Superior temporal gyrus (tissue), 1 donor: ENCODE data around the gene FBP1.
"Not testable (repeated sequence)": the region's sequence is repeated elsewhere in the genome, so short reads cannot be mapped to it uniquely, and the experiment has no call there.

Source experiments
- DNase-seq: peaks from one replicate; pipeline ENCODE4 v3.0.0-alpha.2; 2016; ENCODE audit errors: extremely low spot score

The FBP1 gene

GRCh38 chr9:94576131-94576530 is 63.2 kb downstream of the FBP1 start:
- DNase-seq = no peak

DNA sequence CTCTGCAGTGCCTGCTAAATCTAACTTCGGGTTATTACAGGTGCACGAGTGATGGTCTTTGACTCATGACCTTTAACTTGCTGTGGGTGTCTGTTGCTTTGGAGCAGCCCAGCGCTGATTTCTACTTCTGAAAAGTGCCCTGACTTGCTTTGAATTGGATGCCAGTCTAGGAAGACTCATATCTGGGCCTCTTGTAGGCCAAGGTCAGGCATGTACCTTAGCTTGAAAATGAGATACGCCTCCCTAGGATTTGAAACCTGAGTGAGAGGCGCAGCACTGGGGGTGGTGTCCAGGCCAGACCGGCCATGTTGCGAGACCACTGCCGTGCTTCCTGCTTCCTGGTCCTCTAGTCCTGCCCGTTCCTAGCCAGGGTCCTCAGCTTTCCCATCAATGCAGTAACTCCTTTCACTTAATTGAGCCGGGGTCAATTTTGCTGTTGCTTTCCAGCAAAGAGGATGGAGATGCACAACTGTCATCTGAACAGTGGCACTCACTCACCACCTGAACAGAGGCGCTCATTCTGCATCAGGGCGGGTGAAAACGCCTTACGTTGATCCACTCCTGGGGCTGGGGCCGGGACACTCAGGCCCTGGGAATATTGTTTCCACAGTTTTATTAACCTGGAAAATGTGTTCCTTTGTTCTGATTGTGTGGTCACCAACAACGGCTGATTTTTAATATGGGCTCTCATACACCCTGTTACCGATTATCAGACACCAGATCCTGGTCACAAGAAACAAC is 70.2 kb downstream of the FBP1 start:
- DNase-seq = no peak

- no peak for DNase-seq
Observed at GRCh38 chr9:94568250-94568889, 70.9 kb downstream of the FBP1 start.

DNA sequence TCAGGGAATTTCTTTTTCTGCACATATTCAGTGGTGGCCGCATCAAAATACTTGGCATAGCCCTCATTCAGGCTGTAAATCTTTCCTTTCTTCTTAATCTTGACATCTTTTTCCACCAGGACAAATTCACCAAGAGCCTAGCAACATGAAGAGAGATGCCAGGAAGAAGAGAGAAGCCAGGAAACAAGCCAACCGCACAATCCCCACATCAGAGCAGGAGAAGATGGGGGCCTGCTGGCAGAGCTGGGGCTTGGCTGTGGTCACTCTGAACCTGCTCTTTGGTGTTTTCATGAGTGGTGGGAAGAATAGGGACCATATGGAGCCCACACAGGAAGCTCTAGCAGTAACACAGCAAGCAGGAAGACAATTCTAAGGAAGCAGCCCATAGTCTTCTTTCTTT is 72.0 kb downstream of the FBP1 start:
- DNase-seq = no peak

GRCh38 chr9:94566550-94566949 is 72.8 kb downstream of the FBP1 start:
- DNase-seq = no peak

- DNase-seq = not testable (repeated sequence)
Observed at GRCh38 chr9:94564279-94564678, 75.0 kb downstream of the FBP1 start.

- DNase-seq = no peak
Observed at GRCh38 chr9:94563548-94563947, 75.8 kb downstream of the FBP1 start.

- no peak for DNase-seq
Observed at GRCh38 chr9:94560237-94560636, 79.1 kb downstream of the FBP1 start.

DNA sequence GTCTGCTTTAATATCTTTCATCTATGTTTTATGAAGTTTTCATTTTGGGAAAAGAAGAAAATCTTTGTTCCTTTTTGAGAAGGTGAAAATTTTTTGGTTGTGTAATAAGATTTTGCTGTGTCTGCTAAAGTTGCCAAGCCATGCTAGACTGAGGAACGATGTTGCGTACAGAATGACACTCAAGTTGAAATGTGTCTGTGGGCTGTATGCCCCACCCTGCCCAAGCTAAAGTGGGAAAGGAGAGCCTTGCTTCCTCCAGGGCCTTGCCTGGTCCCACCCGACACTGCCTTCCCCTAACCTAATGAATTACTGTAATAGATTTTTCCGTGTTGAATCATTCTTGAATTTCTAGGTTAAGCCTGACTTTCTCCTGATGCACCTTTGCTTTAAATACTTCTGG is 81.9 kb downstream of the FBP1 start:
- DNase-seq = no peak

GRCh38 chr9:94554439-94555331 is 84.6 kb downstream of the FBP1 start, which contains the start of gene PCAT7:
Gene PCAT7 (plus strand): TSS chr9:94555083.
- DNase-seq = no peak

DNA sequence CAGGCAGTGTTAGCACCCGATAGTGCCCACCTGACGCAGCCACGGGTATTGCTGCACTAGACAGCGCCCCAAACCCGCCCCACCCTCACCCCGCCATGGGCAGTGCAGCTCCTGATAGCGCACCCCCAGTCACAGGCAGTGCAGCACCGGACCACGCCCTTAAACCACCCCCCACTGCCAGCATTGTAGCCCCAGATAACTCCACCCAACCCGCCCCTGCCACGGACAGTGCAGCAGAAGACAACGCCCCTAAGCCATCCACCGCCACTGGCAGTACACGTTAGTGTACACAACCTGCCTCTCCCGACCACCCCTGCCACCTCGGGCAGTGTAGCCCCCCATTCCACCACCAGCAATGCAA is 85.3 kb downstream of the FBP1 start:
- no peak for DNase-seq
